Activated B cell treated with CpG ODN at 0.5 μM for 24 hours (primary cell): Measurements from ENCODE around the gene TMCO5A. TPM values are rescaled to one million over a fixed set of nuclear protein-coding genes. Genes with fewer than 3 reads are reported as not detected.

Experiments
- ATAC-seq: fragments of 200-7000 bp; cut with Tn5 transposase; one replicate; pipeline ENCODE4 v1.10.0; 2021; ENCODE audit warnings: low read depth, mild to moderate bottlenecking, moderate library complexity
- CTCF ChIA-PET: fragments of 350-600 bp; sonication (Branson Sonifier 250); formaldehyde crosslinking; loops from one replicate; lab custom pipeline; 2021; ENCODE audit warnings: antibody characterized with exemption; lab: Charles Lee
- POLR2A ChIA-PET: fragments of 350-600 bp; sonication (Branson Sonifier 250); formaldehyde crosslinking; loops from one replicate; lab custom pipeline; 2021; ENCODE audit warnings: antibody characterized with exemption; lab: Charles Lee
- DNase-seq: peaks from one replicate; pipeline ENCODE4 v3.0.0; 2022
- H3K27ac Mint-ChIP-seq: one replicate; pipeline ENCODE4 v1.8.0; 2020; ENCODE audit warnings: mixed read lengths
- H3K27me3 Mint-ChIP-seq: one replicate; pipeline ENCODE4 v1.8.0; 2021; ENCODE audit warnings: mixed read lengths
- H3K36me3 Mint-ChIP-seq: one replicate; pipeline ENCODE4 v1.8.0; 2021; ENCODE audit warnings: low read depth, mixed read lengths
- H3K4me1 Mint-ChIP-seq: one replicate; pipeline ENCODE4 v1.8.0; 2021; ENCODE audit warnings: mixed read lengths
- H3K4me3 Mint-ChIP-seq: one replicate; pipeline ENCODE4 v1.8.0; 2020; ENCODE audit warnings: mild to moderate bottlenecking, mixed read lengths
- H3K9me3 Mint-ChIP-seq: one replicate; pipeline ENCODE4 v1.8.0; 2020; ENCODE audit warnings: mixed read lengths
- intact Hi-C: fragments of 100-400 bp; cut with micrococcal nuclease; formaldehyde crosslinking; loops from one replicate; pipeline ENCODE4 v1.15.1; 2024
- total RNA-seq: library from RNA; stranded (reverse); gene quantifications from 2 replicates; pipeline ENCODE4 v1.2.3, GENCODE V29; 2022
- TF ChIP-seq, protein P1 (sequence below): fragments of 200-600 bp; IDR thresholded peaks from one replicate; pipeline ENCODE4 v1.8.0; 2022; ENCODE audit warnings: antibody characterized with exemption, mild to moderate bottlenecking

Gene TMCO5A
- total RNA-seq, 1 donor from 2014 or later = not detected

DNA sequence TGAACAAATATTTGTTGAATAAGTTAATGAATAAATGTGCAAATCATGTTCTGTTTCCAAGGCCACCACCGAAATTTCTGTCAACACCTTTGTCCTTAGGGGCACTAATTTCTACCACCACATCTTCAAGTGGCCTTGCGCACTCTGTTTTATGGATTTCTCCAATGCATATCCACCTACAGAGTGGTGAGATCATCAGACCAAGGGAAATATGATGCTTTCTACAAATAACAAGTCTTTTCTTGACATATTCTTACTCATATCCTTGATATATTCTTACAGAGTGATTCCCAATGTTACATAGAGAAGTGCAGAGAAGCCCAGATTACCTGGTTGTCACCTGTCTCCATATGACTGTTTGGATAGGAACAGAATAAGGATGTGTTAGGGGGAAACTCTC, 36.1 kb upstream of the TMCO5A start:
- H3K27me3 Mint-ChIP-seq = peaks cover 4% of the 10 kb centered on the region
- H3K9me3 Mint-ChIP-seq = no peaks in the 10 kb centered on the region
- DNase-seq = no peak
- no peaks in the 10 kb centered on the region for H3K4me1 Mint-ChIP-seq
- CTCF ChIA-PET = no interaction called here
- intact Hi-C loops = loop anchor here (10.0 kb wide), 1 partner anchor 456 kb away; no protein-coding TSS in a partner anchor
- POLR2A ChIA-PET = no interaction called here
- H3K36me3 Mint-ChIP-seq = no peaks in the 10 kb centered on the region
- no peak overlapping the region for H3K4me3 Mint-ChIP-seq
- ATAC-seq = no peak
- no peak overlapping the region for H3K27ac Mint-ChIP-seq
- TF ChIP-seq, protein P1, sequence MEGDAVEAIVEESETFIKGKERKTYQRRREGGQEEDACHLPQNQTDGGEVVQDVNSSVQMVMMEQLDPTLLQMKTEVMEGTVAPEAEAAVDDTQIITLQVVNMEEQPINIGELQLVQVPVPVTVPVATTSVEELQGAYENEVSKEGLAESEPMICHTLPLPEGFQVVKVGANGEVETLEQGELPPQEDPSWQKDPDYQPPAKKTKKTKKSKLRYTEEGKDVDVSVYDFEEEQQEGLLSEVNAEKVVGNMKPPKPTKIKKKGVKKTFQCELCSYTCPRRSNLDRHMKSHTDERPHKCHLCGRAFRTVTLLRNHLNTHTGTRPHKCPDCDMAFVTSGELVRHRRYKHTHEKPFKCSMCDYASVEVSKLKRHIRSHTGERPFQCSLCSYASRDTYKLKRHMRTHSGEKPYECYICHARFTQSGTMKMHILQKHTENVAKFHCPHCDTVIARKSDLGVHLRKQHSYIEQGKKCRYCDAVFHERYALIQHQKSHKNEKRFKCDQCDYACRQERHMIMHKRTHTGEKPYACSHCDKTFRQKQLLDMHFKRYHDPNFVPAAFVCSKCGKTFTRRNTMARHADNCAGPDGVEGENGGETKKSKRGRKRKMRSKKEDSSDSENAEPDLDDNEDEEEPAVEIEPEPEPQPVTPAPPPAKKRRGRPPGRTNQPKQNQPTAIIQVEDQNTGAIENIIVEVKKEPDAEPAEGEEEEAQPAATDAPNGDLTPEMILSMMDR = no peak

GRCh38 chr15:37900326-37901221, 33.9 kb upstream of the TMCO5A start:
- H3K4me3 Mint-ChIP-seq = no peak overlapping the region
- intact Hi-C loops = no loop called here
- ChIA-PET POLR2A (no interaction called here), CTCF (no interaction called here)
- no peak for DNase-seq
- no peak overlapping the region for H3K27ac Mint-ChIP-seq
- TF ChIP-seq, protein P1 = no peak
- ATAC-seq = no peak
- H3K9me3 Mint-ChIP-seq = no peaks in the 10 kb centered on the region
- no peaks in the 10 kb centered on the region for H3K36me3 Mint-ChIP-seq
- H3K4me1 Mint-ChIP-seq = no peaks in the 10 kb centered on the region
- H3K27me3 Mint-ChIP-seq = peaks cover 5% of the 10 kb centered on the region

DNA sequence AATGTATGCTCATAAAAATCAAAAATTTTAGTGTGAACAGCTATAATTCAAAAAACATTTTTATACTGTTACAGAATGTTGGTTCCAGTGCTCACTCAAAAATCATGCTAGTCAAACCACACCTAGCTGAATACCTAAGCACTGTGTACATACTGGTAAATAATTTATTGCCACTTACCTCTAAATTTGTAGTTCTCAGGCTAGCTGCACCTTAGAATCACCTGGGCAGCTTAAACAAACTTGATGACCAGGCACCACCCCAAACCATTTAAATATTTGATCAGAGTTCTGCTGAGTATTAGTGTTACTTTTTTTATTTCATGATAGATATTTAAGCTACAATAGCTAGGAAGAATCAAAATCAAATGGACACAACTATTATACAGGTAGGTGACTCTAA, 32.3 kb upstream of the TMCO5A start:
- Mint-ChIP-seq H3K27ac (no peak overlapping the region), H3K4me1 (no peaks in the 10 kb centered on the region), H3K4me3 (no peak overlapping the region), H3K36me3 (no peaks in the 10 kb centered on the region), H3K9me3 (no peaks in the 10 kb centered on the region), H3K27me3 (peaks cover 3% of the 10 kb centered on the region)
- DNase-seq (no peak), ATAC-seq (no peak)
- intact Hi-C loops = no loop called here
- POLR2A ChIA-PET = no interaction called here
- TF ChIP-seq, protein P1 = no peak
- CTCF ChIA-PET = no interaction called here

DNA sequence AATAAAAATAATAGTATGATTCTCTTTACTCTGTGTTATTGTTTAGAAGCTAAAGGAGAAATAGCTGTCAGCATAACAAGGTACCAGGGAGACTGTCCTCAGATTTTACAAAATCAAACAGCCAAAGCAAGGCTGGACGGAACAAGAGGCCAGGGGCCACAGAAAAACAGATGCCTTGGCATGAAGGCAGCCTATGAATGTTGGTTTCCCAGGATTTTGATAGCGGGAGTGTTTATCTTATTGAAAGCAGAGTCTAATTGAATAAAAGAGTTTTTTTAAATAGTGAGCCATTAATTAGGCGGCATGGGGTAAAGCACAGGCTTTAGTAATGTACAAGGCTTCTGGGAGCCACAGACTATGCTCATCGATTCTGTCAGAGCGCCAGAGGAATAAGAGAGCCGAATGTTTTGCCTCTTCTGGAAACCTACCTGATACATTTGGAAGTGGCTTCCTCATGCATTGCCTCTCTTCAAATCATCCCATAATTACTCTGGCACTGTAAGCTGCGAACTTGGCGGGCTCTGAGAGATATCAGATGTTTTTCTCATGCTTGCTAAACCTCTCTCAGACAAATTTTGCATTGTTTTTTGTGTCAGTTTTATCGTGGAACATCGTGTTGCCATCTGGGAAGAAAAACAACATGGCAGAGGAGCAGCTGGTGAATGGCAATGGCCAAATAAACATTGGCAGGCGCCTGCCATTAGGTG, 30.4 kb upstream of the TMCO5A start:
- DNase-seq = no peak
- no peak for ATAC-seq
- TF ChIP-seq, protein P1 = no peak
- Mint-ChIP-seq H3K27ac (no peak overlapping the region), H3K4me1 (no peaks in the 10 kb centered on the region), H3K4me3 (no peak overlapping the region), H3K27me3 (peaks cover 3% of the 10 kb centered on the region), H3K9me3 (no peaks in the 10 kb centered on the region), H3K36me3 (no peaks in the 10 kb centered on the region)
- intact Hi-C loops = no loop called here
- ChIA-PET POLR2A (no interaction called here), CTCF (no interaction called here)

- Mint-ChIP-seq H3K27ac (no peak overlapping the region), H3K36me3 (no peaks in the 10 kb centered on the region), H3K9me3 (no peaks in the 10 kb centered on the region), H3K27me3 (peaks cover 3% of the 10 kb centered on the region), H3K4me1 (no peaks in the 10 kb centered on the region), H3K4me3 (no peak overlapping the region)
- CTCF ChIA-PET = no interaction called here
- DNase-seq (no peak), ATAC-seq (no peak)
- POLR2A ChIA-PET = no interaction called here
- intact Hi-C loops = no loop called here
- TF ChIP-seq, protein P1 = no peak
Measured at GRCh38 chr15:37907136-37907535, 27.3 kb upstream of the TMCO5A start.
